Keratinocyte (primary cell): ENCODE data around the gene DTNBP1. TPM values are rescaled to one million over a fixed set of nuclear protein-coding genes. Genes with fewer than 3 reads are reported as not detected.

Experiments
- DNase-seq: peaks from one replicate; pipeline ENCODE4 v3.0.0-alpha.2; 2011; ENCODE audit warnings: low read depth, missing footprints, low spot score
- FAIRE-seq: peaks from 2 replicates; lab custom pipeline; 2011; peaks lifted over from hg19 to GRCh38; lab: Jason Lieb, UNC
- H2AFZ ChIP-seq: 2 replicates; pipeline ENCODE4 v1.6.0; 2012; ENCODE audit warnings: low read length, control low read depth, inconsistent platforms; ENCODE audit not compliant: control insufficient read depth
- H3K27ac ChIP-seq: 2 replicates; pipeline ENCODE4 v1.5.1; 2011; ENCODE audit warnings: low read length; ENCODE audit not compliant: control insufficient read depth, insufficient read depth
- H3K27me3 ChIP-seq: 3 replicates; pipeline ENCODE4 v1.6.0; 2011; ENCODE audit warnings: low read length; ENCODE audit not compliant: control insufficient read depth, insufficient read depth; ENCODE audit errors: extremely low read depth
- H3K36me3 ChIP-seq, 2 experiments: 2 replicates in 1 of 2; 3 replicates in 1 of 2; pipeline ENCODE4 v1.5.1; 2011; ENCODE audit warnings: low read length in 2 of 2, mild to moderate bottlenecking in 1 of 2; ENCODE audit not compliant: control insufficient read depth in 2 of 2, insufficient read depth in 2 of 2; ENCODE audit errors: extremely low read depth in 1 of 2
- H3K4me1 ChIP-seq: 3 replicates; pipeline ENCODE4 v1.5.1; 2011; ENCODE audit warnings: low read length; ENCODE audit not compliant: control insufficient read depth, insufficient read depth; ENCODE audit errors: extremely low read depth
- H3K4me2 ChIP-seq: 3 replicates; pipeline ENCODE4 v1.6.0; 2011; ENCODE audit warnings: low read depth, low read length; ENCODE audit not compliant: control insufficient read depth, insufficient read depth; ENCODE audit errors: extremely low read depth
- H3K4me3 ChIP-seq, 3 experiments: fragments of 200-600 bp in 1 of 3; sonication (generic) in 1 of 3; 2 replicates in 2 of 3; 3 replicates in 1 of 3; pipeline ENCODE4 v1.5.1; 2011 to 2016; ENCODE audit warnings: low read length in 3 of 3, mild to moderate bottlenecking in 3 of 3, control low read depth in 2 of 3, inconsistent platforms in 1 of 3, low read depth in 1 of 3, mixed read lengths in 1 of 3, mixed run types in 1 of 3, moderate library complexity in 1 of 3; ENCODE audit not compliant: control insufficient read depth in 2 of 3, insufficient read depth in 2 of 3; ENCODE audit errors: extremely low read depth in 1 of 3
- H3K79me2 ChIP-seq: 2 replicates; pipeline ENCODE4 v1.6.0; 2012; ENCODE audit warnings: low read length; ENCODE audit not compliant: control insufficient read depth, insufficient read depth
- H3K9ac ChIP-seq: 3 replicates; pipeline ENCODE4 v1.6.0; 2011; ENCODE audit warnings: low read length; ENCODE audit not compliant: control insufficient read depth, insufficient read depth; ENCODE audit errors: extremely low read depth
- H3K9me1 ChIP-seq: 3 replicates; pipeline ENCODE4 v1.6.0; 2011; ENCODE audit warnings: low read length; ENCODE audit not compliant: control insufficient read depth, insufficient read depth; ENCODE audit errors: extremely low read depth
- H3K9me3 ChIP-seq: 2 replicates; pipeline ENCODE4 v1.5.1; 2012; ENCODE audit warnings: low read depth, low read length; ENCODE audit not compliant: control insufficient read depth
- H4K20me1 ChIP-seq: 3 replicates; pipeline ENCODE4 v1.6.0; 2011; ENCODE audit warnings: low read length; ENCODE audit not compliant: control insufficient read depth, insufficient read depth; ENCODE audit errors: extremely low read depth
- EZH2 ChIP-seq: IDR thresholded peaks from one replicate; pipeline ENCODE4 v1.6.1; 2012; ENCODE audit warnings: inconsistent platforms, mild to moderate bottlenecking, low read length, moderate library complexity
- dilution Hi-C: fragments of 300-500 bp; cut with MboI; formaldehyde crosslinking; loops from one replicate; pipeline ENCODE4 v1.7.0; 2020; ENCODE audit warnings: low sequenced_read_pairs; ENCODE audit not compliant: extremely low pct_ligation_motif_present
- polyA plus RNA-seq, 5 experiments: library from polyadenylated mRNA; depleted of rRNA in 3 of 5; stranded (reverse) in 3 of 5; stranded (forward) in 1 of 5; unstranded in 1 of 5; fragments of >200 nt; gene quantifications; 1 replicate in 1 of 5; 2 replicates in 3 of 5; 3 replicates in 1 of 5; pipeline versions ENCODE4 v1.2.1 to v1.2.3, GENCODE V29; 2011 to 2012; ENCODE audit warnings: missing spikeins in 2 of 5, low read depth in 1 of 5, low replicate concordance in 1 of 5
- TF ChIP-seq, protein P1 (sequence below), 3 experiments: IDR thresholded peaks in 1 of 3; conservative IDR thresholded peaks in 1 of 3; optimal IDR thresholded peaks in 1 of 3; 2 replicates in 2 of 3; 3 replicates in 1 of 3; pipeline versions ENCODE3 to v1.5.1; 2011; ENCODE audit warnings: low read length in 3 of 3, mild to moderate bottlenecking in 3 of 3, moderate library complexity in 2 of 3, control low read depth in 1 of 3, inconsistent platforms in 1 of 3; ENCODE audit not compliant: insufficient read depth in 2 of 3; ENCODE audit errors: extremely low read depth in 1 of 3

The DTNBP1 gene
- polyA plus RNA-seq, 1 donor (not counting 4 experiments of a cell fraction or from before 2014, with no cell fraction given): 11.5 TPM

- Histone ChIP-seq H3K4me3 (no peak overlapping the region), H4K20me1 (no peaks in the 10 kb centered on the region), H3K27me3 (no peaks in the 10 kb centered on the region), H3K9me1 (no peaks in the 10 kb centered on the region), H3K79me2 (no peaks in the 10 kb centered on the region), H3K36me3 (peaks cover 44 to 54% of the 10 kb centered on the region in 2 experiments), H3K9ac (no peak overlapping the region), H2AFZ (no peak overlapping the region), H3K4me1 (no peaks in the 10 kb centered on the region), H3K4me2 (no peak overlapping the region), H3K9me3 (no peaks in the 10 kb centered on the region), H3K27ac (no peak overlapping the region)
- dilution Hi-C loops: no loop called here
- TF ChIP-seq, protein P1, sequence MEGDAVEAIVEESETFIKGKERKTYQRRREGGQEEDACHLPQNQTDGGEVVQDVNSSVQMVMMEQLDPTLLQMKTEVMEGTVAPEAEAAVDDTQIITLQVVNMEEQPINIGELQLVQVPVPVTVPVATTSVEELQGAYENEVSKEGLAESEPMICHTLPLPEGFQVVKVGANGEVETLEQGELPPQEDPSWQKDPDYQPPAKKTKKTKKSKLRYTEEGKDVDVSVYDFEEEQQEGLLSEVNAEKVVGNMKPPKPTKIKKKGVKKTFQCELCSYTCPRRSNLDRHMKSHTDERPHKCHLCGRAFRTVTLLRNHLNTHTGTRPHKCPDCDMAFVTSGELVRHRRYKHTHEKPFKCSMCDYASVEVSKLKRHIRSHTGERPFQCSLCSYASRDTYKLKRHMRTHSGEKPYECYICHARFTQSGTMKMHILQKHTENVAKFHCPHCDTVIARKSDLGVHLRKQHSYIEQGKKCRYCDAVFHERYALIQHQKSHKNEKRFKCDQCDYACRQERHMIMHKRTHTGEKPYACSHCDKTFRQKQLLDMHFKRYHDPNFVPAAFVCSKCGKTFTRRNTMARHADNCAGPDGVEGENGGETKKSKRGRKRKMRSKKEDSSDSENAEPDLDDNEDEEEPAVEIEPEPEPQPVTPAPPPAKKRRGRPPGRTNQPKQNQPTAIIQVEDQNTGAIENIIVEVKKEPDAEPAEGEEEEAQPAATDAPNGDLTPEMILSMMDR (optimal IDR thresholded peaks at IDR 0.05 in 1 of 3, IDR thresholded peaks at IDR 0.05 in 1 of 3, conservative IDR thresholded peaks at IDR 0.05 in 1 of 3; ENCODE audit: extremely low read depth in 1 of 3, insufficient read depth in 2 of 3, low read length in 3 of 3): no peak
- TF ChIP-seq EZH2: no peak
- FAIRE-seq (no peak), DNase-seq (no peak)
These were observed 145.8 kb downstream of the DTNBP1 start for GRCh38 chr6:15516923-15517560.

GRCh38 chr6:15516378-15516777 is 146.4 kb downstream of the DTNBP1 start:
- no peaks in the 10 kb centered on the region for H3K9me1 ChIP-seq
- H4K20me1 ChIP-seq: no peaks in the 10 kb centered on the region
- no peaks in the 10 kb centered on the region for H3K4me1 ChIP-seq
- no peak for DNase-seq
- H3K4me3 ChIP-seq: no peak overlapping the region
- no peak overlapping the region for H3K27ac ChIP-seq
- H3K4me2 ChIP-seq: no peak overlapping the region
- no peaks in the 10 kb centered on the region for H3K27me3 ChIP-seq
- no peaks in the 10 kb centered on the region for H3K79me2 ChIP-seq
- H2AFZ ChIP-seq: no peak overlapping the region
- peaks cover 43 to 53% of the 10 kb centered on the region in 2 experiments for H3K36me3 ChIP-seq
- dilution Hi-C loops: no loop called here
- FAIRE-seq: no peak
- no peaks in the 10 kb centered on the region for H3K9me3 ChIP-seq
- TF ChIP-seq, protein P1 (optimal IDR thresholded peaks at IDR 0.05 in 1 of 3, IDR thresholded peaks at IDR 0.05 in 1 of 3, conservative IDR thresholded peaks at IDR 0.05 in 1 of 3; ENCODE audit: extremely low read depth in 1 of 3, insufficient read depth in 2 of 3, low read length in 3 of 3): no peak
- TF ChIP-seq EZH2: no peak
- no peak overlapping the region for H3K9ac ChIP-seq
